Superior temporal gyrus (tissue), 1 donor: Measurements from ENCODE around the gene SLC22A12.
A peak's percentile ranks its signal among the peaks of the same experiment; 100 is the strongest.
"Not testable (repeated sequence)": the region's sequence is repeated elsewhere in the genome, so short reads cannot be mapped to it uniquely, and the experiment has no call there.

Experiments
- DNase-seq: peaks from one replicate; pipeline ENCODE4 v3.0.0-alpha.2; 2016; ENCODE audit errors: extremely low spot score

Gene SLC22A12

DNA sequence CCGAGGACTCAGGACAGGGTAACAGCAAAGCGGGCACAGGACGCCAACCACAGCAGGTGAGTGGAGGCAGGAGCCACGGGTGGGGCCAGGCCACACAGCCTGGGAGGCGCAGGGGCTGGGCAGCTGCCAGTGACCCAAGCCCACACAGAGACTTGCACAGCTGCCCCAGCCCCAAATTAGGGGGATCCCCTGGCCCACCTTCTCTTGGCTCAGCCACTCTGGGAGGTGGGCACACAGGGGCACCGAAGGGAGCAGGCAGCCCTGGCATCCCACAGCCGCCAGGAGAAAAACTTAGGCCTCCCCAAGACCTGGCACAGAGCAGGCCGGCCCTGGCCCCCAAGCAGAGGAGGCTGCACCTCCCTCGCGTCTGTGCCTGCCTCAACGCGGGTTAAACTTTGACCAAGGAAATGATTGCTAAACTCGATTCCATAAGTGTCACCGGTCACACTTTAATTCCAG is at the start of gene SLC22A12:
SLC22A12 (plus strand) TSS at position 458 of the 459 bp plus-strand sequence. CDS start 337 bp downstream, outside the sequence.
- DNase-seq: no peak

DNA sequence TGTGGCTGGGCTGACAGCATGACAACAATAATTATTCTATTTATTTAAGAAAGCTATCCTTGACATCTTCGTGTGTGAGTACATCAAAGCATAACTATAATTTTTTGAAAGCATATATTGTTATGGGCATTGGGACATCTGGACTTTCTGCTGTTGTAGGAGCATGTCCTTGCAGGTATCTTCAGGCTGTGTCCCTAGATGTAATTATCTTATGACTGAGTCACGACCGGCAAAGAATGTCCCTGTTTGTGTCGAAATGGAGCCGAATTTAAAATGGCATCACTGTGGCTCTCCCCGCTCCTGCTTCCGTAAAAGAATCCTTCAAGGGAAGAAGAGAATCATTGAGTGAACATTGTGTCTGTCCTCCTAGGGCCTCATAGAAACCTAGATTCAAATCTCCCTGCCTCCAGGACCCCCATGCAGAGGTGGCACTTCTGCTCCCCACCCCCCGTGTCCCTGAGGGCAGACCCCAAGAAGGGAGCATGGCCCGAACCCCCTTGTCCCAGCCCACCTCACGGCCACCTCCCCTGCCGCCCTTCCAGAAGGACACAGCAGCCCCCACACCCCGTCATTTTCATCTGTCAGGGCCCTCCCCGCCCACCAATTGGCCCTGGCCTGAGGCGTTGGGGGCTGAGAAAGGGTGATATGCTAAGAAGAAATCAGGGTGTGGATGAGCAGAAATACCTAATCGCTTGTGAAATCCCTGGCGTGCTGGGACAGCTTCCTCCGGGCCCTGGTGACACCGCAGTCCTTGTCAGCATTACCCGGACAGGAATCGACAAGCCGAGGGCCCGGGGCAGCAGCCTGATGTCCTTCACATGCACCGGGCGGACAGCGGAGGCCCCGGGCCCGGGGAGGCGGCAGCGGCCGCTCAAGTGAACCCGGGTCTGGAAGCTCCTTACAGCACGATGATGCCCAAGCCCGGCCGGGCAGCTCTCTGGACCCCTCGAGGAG is 48.6 kb upstream of the SLC22A12 start:
- no peak for DNase-seq

DNA sequence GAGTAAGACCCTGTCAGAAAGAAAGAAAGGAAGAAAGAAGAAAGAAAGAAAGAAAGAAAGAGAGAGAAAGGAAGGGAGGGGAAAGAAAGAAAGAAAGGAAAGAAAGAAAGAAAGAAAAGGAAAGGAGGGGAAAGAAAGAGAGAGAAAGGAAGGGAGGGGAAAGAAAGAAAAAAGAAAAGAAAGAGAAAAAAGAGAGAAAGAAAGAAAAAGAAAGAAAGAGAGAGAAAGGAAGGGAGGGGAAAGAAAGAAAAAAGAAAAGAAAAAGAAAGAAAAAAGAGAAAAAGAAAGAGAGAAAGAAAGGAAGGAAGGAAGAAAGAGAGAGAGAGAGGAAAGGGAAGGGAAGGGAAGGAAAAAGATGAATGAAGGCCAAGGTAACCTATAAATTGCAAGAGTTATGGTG is 47.2 kb upstream of the SLC22A12 start:
- no peak for DNase-seq

DNA sequence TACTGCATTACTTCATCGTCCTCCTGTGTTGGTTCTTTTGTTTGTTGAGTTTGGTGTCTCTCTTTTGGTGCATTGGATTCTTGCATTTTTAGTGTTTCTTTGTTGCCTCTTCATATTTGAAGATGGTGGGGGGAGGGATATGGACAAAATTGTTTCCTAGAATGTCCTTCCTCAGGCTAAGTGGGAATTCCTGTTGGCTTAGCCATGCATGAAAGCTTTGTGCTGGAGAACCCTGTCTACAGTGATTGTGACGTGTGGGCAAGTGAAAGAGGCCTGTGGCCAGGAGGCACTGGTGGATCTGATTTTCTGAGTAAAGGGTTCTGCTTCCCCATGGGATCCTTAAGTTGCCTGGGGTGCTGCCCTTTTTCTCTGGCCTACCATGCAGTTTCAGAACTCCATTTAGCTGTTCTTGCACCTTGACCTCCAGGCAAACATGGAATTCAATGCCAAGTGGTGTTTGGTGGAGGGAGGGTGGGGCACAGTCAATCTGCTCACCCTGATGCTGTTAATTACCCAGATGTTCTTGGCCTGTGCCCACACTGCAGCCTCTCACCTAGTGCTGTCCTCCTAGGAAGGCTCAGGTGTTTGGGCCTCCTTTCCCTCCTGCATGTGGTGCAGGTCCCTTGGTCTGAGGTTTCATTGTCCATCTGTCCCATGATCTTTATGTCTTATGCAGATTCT is 46.3 kb upstream of the SLC22A12 start:
- no peak for DNase-seq

DNA sequence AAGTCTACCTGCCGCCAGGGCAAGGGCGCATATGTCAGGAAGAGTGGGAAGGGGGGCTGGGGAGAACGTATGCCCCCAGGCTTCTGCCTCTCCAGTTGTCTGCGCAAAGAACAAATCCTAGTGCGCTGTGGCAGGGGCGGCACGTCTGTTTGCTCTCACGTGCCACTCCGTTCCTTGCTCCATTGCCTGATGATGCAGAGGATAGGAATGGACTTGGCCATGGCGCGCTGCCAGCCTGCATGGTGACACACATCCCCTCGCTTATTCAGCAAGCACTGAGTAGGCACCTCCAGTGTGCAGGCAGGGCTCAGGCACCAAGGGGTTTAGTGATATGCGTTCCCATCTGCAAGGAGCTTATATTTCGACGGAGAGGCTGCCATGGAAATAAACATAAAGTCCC is 45.4 kb upstream of the SLC22A12 start:
- no peak for DNase-seq

DNA sequence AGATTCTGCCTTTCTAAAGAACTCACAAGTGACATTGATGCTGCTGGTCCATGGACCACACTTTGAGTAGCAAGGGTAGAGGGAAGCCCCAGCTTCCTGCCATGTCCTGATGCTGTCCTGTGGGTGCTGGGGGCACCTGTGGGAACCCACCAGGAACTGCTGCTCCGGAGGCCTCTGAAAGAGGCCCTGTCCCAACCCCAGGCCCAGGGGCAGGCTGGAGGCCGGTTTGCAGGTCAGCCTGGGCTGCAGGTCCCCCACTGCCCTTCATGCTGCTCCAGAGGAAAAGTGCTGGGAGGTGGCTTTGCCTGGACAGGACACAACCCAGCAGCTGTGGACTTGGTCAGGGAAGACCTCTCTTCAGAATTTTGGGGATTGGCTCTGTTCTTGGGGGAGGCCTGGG is 44.8 kb upstream of the SLC22A12 start:
- no peak for DNase-seq

DNA sequence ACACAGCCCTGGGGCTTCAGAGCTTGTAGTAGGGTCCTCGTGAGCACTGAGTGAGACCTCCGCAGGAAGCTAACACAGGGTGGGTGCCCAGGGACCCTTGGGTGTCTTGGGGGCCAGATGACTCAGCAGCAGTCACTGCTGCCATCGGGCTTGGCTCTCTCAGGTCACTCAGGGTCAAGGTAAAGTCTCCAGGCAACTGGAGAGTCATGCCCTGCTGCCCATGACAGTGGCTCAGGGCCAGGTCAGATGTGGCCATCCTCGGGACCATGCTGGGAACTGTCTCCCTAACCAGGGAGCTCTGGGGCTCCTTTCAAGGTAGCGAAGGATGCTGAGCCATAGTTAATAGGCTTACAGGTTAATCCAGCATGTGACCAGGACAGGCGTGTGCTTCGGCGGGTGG is 44.4 kb upstream of the SLC22A12 start:
- no peak for DNase-seq

DNA sequence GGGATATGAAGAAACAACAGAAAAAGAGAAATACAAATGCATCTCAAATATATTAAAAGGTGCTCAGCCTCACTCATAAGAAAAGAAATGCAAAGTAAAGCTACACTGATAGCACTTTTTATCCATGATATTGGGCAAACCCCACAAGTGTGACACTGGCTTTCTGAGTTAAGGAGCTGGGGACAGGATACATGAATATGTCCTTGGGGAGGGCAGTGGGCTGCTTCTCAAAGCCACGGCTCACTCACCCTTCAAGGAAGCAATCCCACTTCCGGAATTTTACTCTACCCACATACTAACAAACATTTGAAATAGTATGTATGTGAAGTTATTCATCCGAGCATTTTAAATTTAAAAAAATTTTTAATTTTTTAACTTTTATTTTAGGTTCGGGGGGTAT is 41.1 kb upstream of the SLC22A12 start:
- DNase-seq: no peak

DNA sequence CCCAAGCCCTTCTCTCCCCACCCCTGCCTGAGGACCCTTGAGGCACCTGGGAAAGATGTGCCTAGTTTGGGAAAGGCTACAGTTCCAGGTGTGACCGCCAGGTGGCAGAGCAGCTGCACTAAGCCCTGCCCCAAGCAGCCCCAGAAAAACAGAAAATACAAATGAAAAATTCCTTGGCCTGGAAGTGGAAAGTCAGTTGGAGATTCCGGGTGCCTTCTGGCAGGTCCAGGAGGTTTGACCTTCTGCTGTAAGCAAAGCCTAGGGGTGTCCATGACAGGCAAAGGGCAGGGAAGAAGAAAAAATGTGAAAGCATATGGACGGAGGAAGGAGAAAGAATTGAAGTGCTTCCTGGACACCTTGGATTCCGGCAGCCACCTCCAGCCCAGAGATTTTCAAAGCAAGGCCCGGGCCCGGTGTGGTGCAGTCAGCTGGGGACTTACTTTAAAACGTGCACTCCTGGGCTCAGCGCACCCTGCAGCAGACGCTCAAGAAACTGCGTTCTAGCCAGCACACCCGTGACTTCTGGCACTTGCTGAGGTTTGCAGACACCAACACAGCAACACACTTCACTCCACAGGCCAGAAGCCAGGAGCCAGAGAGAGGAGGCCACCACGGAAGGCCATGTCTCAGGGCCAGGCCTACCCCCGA is 37.3 kb upstream of the SLC22A12 start:
- DNase-seq: peak; percentile 82

DNA sequence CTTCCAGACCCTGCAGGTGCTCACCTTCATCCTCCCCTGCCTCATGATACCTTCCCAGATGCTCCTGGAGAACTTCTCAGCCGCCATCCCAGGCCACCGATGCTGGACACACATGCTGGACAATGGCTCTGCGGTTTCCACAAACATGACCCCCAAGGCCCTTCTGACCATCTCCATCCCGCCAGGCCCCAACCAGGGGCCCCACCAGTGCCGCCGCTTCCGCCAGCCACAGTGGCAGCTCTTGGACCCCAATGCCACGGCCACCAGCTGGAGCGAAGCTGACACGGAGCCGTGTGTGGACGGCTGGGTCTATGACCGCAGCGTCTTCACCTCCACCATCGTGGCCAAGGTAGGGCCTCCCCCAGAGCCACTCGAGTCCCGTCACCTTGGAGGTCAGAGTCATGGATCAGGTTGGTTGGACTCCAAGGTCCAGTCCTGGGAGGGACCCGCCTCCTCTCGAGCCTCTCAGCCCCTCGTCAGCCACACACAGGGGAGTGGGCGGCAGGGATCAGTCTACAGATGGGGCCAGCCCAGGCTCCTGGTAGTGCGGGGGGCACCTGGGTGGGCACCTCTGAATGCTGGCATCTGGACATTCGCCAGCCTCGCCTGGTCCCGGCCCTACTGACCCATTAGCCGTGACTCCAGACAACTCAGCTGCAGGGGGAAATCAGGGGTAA is 34.8 kb upstream of the SLC22A12 start:
- DNase-seq: no peak

DNA sequence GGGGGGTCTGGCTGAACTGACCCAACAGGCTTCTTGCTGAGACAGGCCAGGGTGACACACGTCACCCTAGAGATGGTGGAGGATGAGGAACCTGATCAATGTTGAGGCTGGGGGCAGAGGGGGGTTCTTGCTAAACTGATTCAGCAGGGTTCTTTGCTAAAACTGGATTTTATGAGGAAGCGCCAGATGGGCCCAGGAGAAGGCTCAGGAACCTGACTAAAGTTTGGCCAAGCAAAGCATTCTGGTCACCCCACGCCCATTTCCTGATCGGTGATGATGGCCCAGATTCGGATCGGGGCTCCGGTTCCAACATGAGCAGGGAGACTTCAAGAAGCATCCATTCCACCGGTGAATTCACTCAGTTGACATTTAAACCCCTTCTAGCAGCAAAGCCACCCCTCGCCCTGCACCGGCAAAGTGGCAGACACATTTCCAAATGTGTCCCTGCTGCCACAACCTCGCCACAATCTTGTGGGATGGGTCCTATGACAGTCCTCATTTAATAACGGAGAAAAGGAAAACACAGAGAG is 34.2 kb upstream of the SLC22A12 start:
- no peak for DNase-seq

DNA sequence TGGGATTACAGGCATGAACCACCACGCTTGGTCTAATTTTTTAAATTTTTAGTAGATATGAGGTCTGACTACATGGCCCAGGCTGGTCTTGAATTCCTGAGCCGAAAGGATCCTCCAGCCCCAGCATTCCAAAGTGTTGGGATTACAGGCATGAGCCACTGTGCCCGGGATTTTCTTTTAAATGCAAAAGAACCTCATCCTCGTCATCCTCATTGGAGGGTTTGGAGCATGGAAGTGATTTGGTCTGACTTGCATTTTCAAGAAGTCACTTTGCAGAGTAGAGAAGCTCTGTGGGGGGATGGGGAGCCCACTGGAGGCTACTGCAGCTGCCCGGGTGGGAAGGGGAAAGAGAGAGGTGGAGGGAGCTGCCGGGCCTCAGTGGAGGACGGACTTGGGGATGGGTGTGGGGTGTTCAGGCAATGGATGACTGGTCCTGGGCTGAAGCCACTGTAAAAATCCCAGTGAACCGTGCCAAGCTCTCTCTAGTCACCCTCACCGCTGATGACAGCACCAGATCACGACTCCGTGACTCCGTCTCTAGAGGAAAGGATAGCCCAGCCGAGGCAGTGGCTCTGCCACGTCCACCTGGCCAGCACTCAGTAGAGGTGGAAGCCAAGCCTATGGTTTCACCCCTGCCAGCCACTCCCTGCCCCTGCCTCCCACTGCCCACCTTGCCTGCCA is 32.8 kb upstream of the SLC22A12 start:
- DNase-seq: no peak

DNA sequence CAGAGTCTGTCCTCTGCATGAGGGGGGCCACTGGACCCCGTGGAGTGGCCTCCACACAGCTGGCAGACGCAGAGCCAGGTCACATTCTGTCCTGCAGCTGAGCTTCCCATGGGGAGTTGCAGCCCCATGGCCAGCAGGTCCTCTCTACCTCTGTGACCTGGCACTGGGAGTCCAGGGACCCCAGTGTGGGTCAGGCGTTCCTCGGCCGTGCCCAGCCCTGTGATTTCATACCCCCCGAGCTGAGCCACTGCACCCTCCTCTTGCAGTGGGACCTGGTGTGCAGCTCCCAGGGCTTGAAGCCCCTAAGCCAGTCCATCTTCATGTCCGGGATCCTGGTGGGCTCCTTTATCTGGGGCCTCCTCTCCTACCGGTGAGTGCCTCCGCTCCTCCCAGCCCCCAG is 32.2 kb upstream of the SLC22A12 start:
- DNase-seq: no peak

DNA sequence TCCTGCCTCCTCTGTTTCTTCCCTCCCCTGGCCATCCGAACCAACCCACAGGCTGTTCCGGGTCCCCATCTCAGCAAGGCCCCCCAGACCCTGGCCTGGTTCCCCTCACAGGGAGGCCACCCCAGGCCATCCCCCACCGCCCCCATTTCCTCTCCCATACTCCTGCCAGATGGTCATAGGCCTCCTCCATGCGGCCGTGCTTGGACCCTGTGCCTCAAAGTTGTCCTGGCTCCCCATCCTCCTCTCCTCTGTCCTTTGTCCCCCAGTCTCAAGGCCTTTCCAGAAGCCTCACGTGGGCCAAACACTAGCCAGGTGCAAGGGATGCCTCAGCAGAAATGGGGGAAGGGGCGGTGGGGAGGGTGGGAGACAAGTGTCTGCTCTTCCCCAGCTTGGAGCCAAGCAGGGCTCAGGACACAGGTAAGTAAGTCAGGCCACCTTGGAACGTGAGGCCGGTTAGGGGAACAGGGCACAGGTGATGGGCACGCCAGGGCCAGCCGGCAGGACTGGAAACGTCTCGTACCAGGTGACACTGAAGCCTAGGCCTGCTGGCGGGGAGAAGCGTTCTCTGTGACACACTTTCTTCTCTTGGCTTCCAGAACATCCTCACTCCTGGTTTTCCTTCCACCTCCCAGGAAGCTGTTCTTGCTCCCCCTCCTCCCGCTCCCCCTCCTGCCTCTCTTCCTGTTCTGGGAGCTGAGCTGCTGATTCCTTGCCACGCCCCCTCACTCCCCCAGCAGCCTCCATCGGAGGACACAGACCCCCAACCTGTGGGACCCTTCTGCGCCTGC is 31.5 kb upstream of the SLC22A12 start:
- DNase-seq: no peak

DNA sequence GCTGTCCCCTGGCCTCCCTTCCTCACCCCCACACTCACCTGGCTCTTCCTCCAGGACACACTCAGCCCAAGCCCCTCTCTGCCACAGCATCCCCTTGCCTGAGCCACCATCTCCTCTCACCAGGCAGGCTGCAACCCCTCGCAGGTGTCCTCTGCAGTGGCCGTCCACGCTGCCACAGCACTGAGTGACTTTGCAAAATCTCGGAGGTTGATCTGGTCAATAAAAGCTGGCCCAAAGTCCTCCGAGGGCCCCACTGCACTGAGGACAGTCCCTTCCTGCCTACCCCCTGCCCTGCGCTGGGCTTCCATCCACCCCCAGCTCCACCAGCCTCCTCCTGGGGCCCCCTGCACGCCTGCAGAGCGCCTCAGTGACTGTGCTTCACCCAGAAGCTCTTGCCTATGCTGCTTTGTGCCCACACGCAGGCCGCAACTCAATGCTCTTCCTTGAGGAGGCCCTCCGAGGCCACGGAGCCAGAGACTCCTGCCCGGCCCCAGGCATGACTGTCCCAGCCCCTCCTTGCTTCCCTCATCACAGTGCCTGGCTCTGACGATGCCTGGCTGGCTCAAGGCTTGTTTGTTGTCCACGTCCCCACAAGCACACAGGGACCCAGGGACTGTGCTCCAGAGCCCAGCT is 30.8 kb upstream of the SLC22A12 start:
- DNase-seq: no peak

DNA sequence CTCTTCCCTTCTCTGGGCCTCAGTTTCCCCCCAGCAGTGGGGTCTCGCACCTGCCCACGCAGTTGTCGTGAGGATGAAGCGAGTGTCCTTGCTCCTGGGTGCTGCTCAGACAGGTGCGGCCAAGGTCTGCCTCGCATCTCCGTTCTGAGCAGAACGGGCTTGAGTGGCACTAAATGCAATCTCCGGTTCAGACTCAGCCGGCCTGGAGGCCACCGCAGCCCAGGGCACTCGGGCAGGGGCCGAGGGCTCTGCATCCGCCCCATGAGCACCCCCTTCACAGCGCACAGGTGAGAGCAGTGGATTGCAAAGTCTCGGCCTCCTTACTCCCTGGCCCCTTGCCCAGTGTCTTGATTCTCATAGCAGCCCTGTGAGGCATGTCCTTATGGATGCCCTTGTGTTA is 30.1 kb upstream of the SLC22A12 start:
- no peak for DNase-seq

DNA sequence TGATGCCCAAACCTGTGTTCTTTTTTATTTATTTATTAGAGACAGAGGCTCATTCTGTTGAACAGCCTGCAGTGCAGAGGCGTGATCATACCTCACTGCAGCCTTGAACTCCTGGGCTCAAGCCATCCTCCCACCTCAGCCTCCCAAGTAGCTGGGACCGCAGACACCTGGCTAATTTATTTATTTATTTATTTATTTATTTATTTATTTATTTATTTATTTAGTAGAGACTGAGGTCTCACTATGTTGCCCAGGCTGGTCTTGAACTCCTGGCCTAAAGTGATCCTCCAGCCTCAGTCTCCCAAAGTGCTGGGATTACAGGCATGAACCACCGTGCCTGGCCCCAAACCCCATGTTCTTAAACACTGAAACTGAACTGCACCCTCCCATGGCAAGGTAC is 29.6 kb upstream of the SLC22A12 start:
- not testable (repeated sequence) for DNase-seq

DNA sequence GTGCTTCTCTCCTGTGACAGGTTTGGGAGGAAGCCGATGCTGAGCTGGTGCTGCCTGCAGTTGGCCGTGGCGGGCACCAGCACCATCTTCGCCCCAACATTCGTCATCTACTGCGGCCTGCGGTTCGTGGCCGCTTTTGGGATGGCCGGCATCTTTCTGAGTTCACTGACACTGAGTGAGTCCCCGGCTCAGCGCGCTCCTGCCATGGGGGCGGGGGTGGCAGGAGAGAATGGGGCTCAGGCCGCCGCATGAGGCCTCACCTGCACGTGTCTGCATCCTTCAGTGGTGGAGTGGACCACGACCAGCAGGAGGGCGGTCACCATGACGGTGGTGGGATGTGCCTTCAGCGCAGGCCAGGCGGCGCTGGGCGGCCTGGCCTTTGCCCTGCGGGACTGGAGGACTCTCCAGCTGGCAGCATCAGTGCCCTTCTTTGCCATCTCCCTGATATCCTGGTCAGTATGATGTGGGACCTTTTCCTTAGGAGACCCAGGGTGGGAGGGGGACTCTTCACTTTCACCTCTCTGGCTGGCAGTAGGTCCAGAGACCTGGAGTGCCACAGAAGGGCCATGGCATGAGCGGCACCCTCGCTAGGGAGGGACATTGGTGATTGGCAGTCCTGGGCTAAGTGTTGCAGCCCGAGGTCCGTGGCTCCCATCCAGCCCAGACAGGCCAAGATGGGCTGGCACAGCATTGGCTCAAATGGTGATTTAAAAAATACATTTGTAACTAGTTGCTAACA is 28.9 kb upstream of the SLC22A12 start:
- no peak for DNase-seq
